ENCODE results near the gene CDC42BPA.
"Not testable (repeated sequence)": the region's sequence is repeated elsewhere in the genome, so short reads cannot be mapped to it uniquely, and the experiment has no call there.

The CDC42BPA gene

GRCh38 chr1:226955857-226956256, 362.4 kb downstream of the CDC42BPA start:
- DNase-seq: not testable (repeated sequence)

GRCh38 chr1:226954777-226955176, 363.5 kb downstream of the CDC42BPA start:
- no peak for DNase-seq

- no peak for DNase-seq
Measured at GRCh38 chr1:226954337-226954736, 364.0 kb downstream of the CDC42BPA start.

GRCh38 chr1:226953175-226953800, 365.0 kb downstream of the CDC42BPA start:
- DNase-seq: no peak

GRCh38 chr1:226952118-226952441, 366.2 kb downstream of the CDC42BPA start:
- DNase-seq: no peak

GRCh38 chr1:226951286-226952117, 366.8 kb downstream of the CDC42BPA start:
- no peak for DNase-seq

- no peak for DNase-seq
Measured at GRCh38 chr1:226950871-226951270, 367.4 kb downstream of the CDC42BPA start.

GRCh38 chr1:226950316-226950715, 368.0 kb downstream of the CDC42BPA start:
- DNase-seq: no peak

GRCh38 chr1:226949401-226949800, 368.9 kb downstream of the CDC42BPA start:
- DNase-seq: no peak

GRCh38 chr1:226948996-226949395, 369.3 kb downstream of the CDC42BPA start:
- no peak for DNase-seq

- no peak for DNase-seq
Measured at GRCh38 chr1:226948480-226948879, 369.8 kb downstream of the CDC42BPA start.

- no peak for DNase-seq
Measured at GRCh38 chr1:226948051-226948450, 370.2 kb downstream of the CDC42BPA start.

- DNase-seq: no peak
Measured at GRCh38 chr1:226946841-226947240, 371.5 kb downstream of the CDC42BPA start.

- DNase-seq: no peak
Measured at GRCh38 chr1:226946285-226946684, 372.0 kb downstream of the CDC42BPA start.

- DNase-seq: no peak
Measured at GRCh38 chr1:226945858-226946245, 372.4 kb downstream of the CDC42BPA start.

GRCh38 chr1:226945106-226945857, 373.0 kb downstream of the CDC42BPA start:
- DNase-seq: no peak

GRCh38 chr1:226943927-226944326, 374.4 kb downstream of the CDC42BPA start:
- DNase-seq: no peak

GRCh38 chr1:226943156-226943555, 375.1 kb downstream of the CDC42BPA start:
- DNase-seq: no peak

GRCh38 chr1:226942392-226942791, 375.9 kb downstream of the CDC42BPA start:
- no peak for DNase-seq

- no peak for DNase-seq
Measured at GRCh38 chr1:226940806-226941067, 377.6 kb downstream of the CDC42BPA start.

- DNase-seq: peak; percentile 99
Measured at GRCh38 chr1:226940029-226940805, 378.1 kb downstream of the CDC42BPA start, which contains the start of gene COQ8A. Gene COQ8A, plus strand, starts transcription at chr1:226940294. Its CDS starts 21,092 bp downstream, at chr1:226961386.
